Left hindlimb (tissue), 1 donor: ENCODE measurements around the gene RTN4RL1.
"Not testable (repeated sequence)": the region's sequence is repeated elsewhere in the genome, so short reads cannot be mapped to it uniquely, and the experiment has no call there.

Experiments used
- DNase-seq: peaks from one replicate; pipeline ENCODE4 v3.0.0-alpha.2; 2018

The RTN4RL1 gene

GRCh38 chr17:2024572-2025219 lies 438 bp downstream of the RTN4RL1 start:
- DNase-seq, result no peak

GRCh38 chr17:2023692-2024571 lies 1.2 kb downstream of the RTN4RL1 start:
- no peak for DNase-seq

GRCh38 chr17:2023256-2023655 lies 1.9 kb downstream of the RTN4RL1 start:
- DNase-seq, result no peak

- no peak for DNase-seq
Observed at GRCh38 chr17:2022647-2023240, 2.4 kb downstream of the RTN4RL1 start.

- no peak for DNase-seq
Observed at GRCh38 chr17:2020721-2021120, 4.4 kb downstream of the RTN4RL1 start.

GRCh38 chr17:2019723-2020122 lies 5.4 kb downstream of the RTN4RL1 start:
- no peak for DNase-seq

- DNase-seq, result no peak
Observed at GRCh38 chr17:2018716-2019510, 6.2 kb downstream of the RTN4RL1 start.

GRCh38 chr17:2017274-2017941 lies 7.7 kb downstream of the RTN4RL1 start:
- DNase-seq, result no peak

GRCh38 chr17:2016494-2016893 lies 8.6 kb downstream of the RTN4RL1 start:
- no peak for DNase-seq

- DNase-seq, result no peak
Observed at GRCh38 chr17:2015314-2015713, 9.8 kb downstream of the RTN4RL1 start.

GRCh38 chr17:2013994-2014317 lies 11.2 kb downstream of the RTN4RL1 start:
- peak; percentile 20 for DNase-seq

- not testable (repeated sequence) for DNase-seq
Observed at GRCh38 chr17:2013220-2013993, 11.7 kb downstream of the RTN4RL1 start.

GRCh38 chr17:2012499-2012898 lies 12.6 kb downstream of the RTN4RL1 start:
- DNase-seq, result no peak

- peak; percentile 74 for DNase-seq
Observed at GRCh38 chr17:2011411-2012371, 13.4 kb downstream of the RTN4RL1 start.

GRCh38 chr17:2009737-2010136 lies 15.4 kb downstream of the RTN4RL1 start:
- no peak for DNase-seq

GRCh38 chr17:2008332-2009126 lies 16.6 kb downstream of the RTN4RL1 start:
- DNase-seq, result peak; percentile 15

- DNase-seq, result no peak
Observed at GRCh38 chr17:2004435-2004952, 20.6 kb downstream of the RTN4RL1 start.

- DNase-seq, result no peak
Observed at GRCh38 chr17:2003525-2003924, 21.6 kb downstream of the RTN4RL1 start.

GRCh38 chr17:2002767-2003329 lies 22.3 kb downstream of the RTN4RL1 start:
- DNase-seq, result no peak
